H1 (cell line): ENCODE data around the gene FAT2. TPM values are rescaled to one million over a fixed set of nuclear protein-coding genes. Genes with fewer than 3 reads are reported as not detected.

Experiments
- E2F6 ChIP-seq: IDR thresholded peaks from 2 replicates; pipeline ENCODE4 v1.6.1; 2012; ENCODE audit warnings: inconsistent platforms
- KDM5A ChIP-seq: fragments of 200-600 bp; IDR thresholded peaks from 2 replicates; pipeline ENCODE4 v1.7.1; 2012; ENCODE audit warnings: mild to moderate bottlenecking, low read length, inconsistent platforms, mixed read lengths
- SIRT6 ChIP-seq: IDR thresholded peaks from one replicate; pipeline ENCODE4 v1.7.1; 2012; ENCODE audit warnings: low read length, inconsistent platforms
- polyA plus RNA-seq, 7 experiments: library from polyadenylated mRNA; depleted of rRNA in 3 of 7; stranded (reverse) in 5 of 7; unstranded in 2 of 7; fragments of >200 nt in 5 of 7; fragments of 200-250 nt in 2 of 7; gene quantifications; 1 replicate in 5 of 7; 2 replicates in 1 of 7; 4 replicates in 1 of 7; pipeline versions ENCODE4 v1.2.1 to v1.2.3, GENCODE V29; 2011 to 2013; ENCODE audit warnings: missing spikeins in 2 of 7, mixed read lengths in 2 of 7
- total RNA-seq: library from RNA; stranded (reverse); fragmentation: NEBNext Ultra II Directional; extraction: Animal tissue kit (Norgen Biotek cat#: 25700); gene quantifications from 2 replicates; pipeline ENCODE4 v1.2.1, GENCODE V29; 2021

The FAT2 gene
- total and polyA plus RNA-seq, 2 of the 8 experiments (the other 6 are each of a cell fraction or from before 2014, with no cell fraction given) = 0.12 to 0.30 TPM

GRCh38 chr5:151553130-151553670, 37.9 kb downstream of the FAT2 start (continued):
- TF ChIP-seq E2F6 = no peak
- no peak for TF ChIP-seq KDM5A
- TF ChIP-seq SIRT6 = no peak
